Measurements from ENCODE around the gene GSTM3. TPM values are rescaled to one million over a fixed set of nuclear protein-coding genes. Genes with fewer than 3 reads are reported as not detected.

The GSTM3 gene
- total and polyA plus RNA-seq, 2 donors, result 14.8 to 35.5 TPM

- Histone ChIP-seq H3K4me1 (ENCODE audit: control insufficient read depth in 2 of 2, insufficient read depth in 2 of 2, low read length in 2 of 2) (no peaks in the 10 kb centered on the region), H3K27ac (ENCODE audit: low read depth in 1 of 2, low read length in 1 of 2) (no peak overlapping the region), H3K27me3 (ENCODE audit: control insufficient read depth in 2 of 2, insufficient read depth in 1 of 2, low read length in 1 of 2) (no peaks in the 10 kb centered on the region), H3K36me3 (ENCODE audit: control insufficient read depth in 2 of 2, insufficient read depth in 2 of 2, low read length in 1 of 2) (no peaks in the 10 kb centered on the region), H3K9me3 (ENCODE audit: control insufficient read depth in 2 of 2, insufficient read depth in 1 of 2, low read length in 1 of 2) (no peaks in the 10 kb centered on the region), H3K4me3 (ENCODE audit: low read length in 2 of 2) (no peak overlapping the region)
- WGBS, result 93% methylated on average over 13 of the region's 13 CpGs
- no peak for DNase-seq (ENCODE audit: low read depth in 6 of 9, low spot score in 9 of 9)
Measured at GRCh38 chr1:109764561-109765482, 24.0 kb upstream of the GSTM3 start.

- Histone ChIP-seq H3K4me1 (ENCODE audit: control insufficient read depth in 2 of 2, insufficient read depth in 2 of 2, low read length in 2 of 2) (no peaks in the 10 kb centered on the region), H3K9me3 (ENCODE audit: control insufficient read depth in 2 of 2, insufficient read depth in 1 of 2, low read length in 1 of 2) (no peaks in the 10 kb centered on the region), H3K36me3 (ENCODE audit: control insufficient read depth in 2 of 2, insufficient read depth in 2 of 2, low read length in 1 of 2) (no peaks in the 10 kb centered on the region), H3K27me3 (ENCODE audit: control insufficient read depth in 2 of 2, insufficient read depth in 1 of 2, low read length in 1 of 2) (no peaks in the 10 kb centered on the region), H3K4me3 (ENCODE audit: low read length in 2 of 2) (no peak within 1 kb of the TSS), H3K27ac (ENCODE audit: low read depth in 1 of 2, low read length in 1 of 2) (no peak within 1 kb of the TSS)
- no peak for DNase-seq (ENCODE audit: low read depth in 6 of 9, low spot score in 9 of 9)
- 91% methylated on average over 11 of the region's 11 CpGs for WGBS
Measured at GRCh38 chr1:109763646-109764415, 23.0 kb upstream of the GSTM3 start, which contains the start of gene EPS8L3. EPS8L3 (minus strand) TSS chr1:109763923; CDS start chr1:109761749, 2,174 bp downstream.

- Histone ChIP-seq H3K4me1 (ENCODE audit: control insufficient read depth in 2 of 2, insufficient read depth in 2 of 2, low read length in 2 of 2) (no peaks in the 10 kb centered on the region), H3K9me3 (ENCODE audit: control insufficient read depth in 2 of 2, insufficient read depth in 1 of 2, low read length in 1 of 2) (no peaks in the 10 kb centered on the region), H3K36me3 (ENCODE audit: control insufficient read depth in 2 of 2, insufficient read depth in 2 of 2, low read length in 1 of 2) (no peaks in the 10 kb centered on the region), H3K4me3 (ENCODE audit: low read length in 2 of 2) (no peak overlapping the region), H3K27ac (ENCODE audit: low read depth in 1 of 2, low read length in 1 of 2) (no peak overlapping the region), H3K27me3 (ENCODE audit: control insufficient read depth in 2 of 2, insufficient read depth in 1 of 2, low read length in 1 of 2) (no peaks in the 10 kb centered on the region)
- DNase-seq (ENCODE audit: low read depth in 6 of 9, low spot score in 9 of 9), result no peak
- 88% methylated on average over 11 of the region's 11 CpGs for WGBS
Measured at GRCh38 chr1:109762821-109763645, 22.2 kb upstream of the GSTM3 start.

- H3K4me3 ChIP-seq (ENCODE audit: low read length in 2 of 2), result no peak overlapping the region
- 94% methylated on average over 7 of the region's 7 CpGs for WGBS
Measured at GRCh38 chr1:109762039-109762585, 21.3 kb upstream of the GSTM3 start.

GRCh38 chr1:109761227-109762038 lies 20.6 kb upstream of the GSTM3 start:
- Histone ChIP-seq H3K36me3 (ENCODE audit: control insufficient read depth in 2 of 2, insufficient read depth in 2 of 2, low read length in 1 of 2) (no peaks in the 10 kb centered on the region), H3K27me3 (ENCODE audit: control insufficient read depth in 2 of 2, insufficient read depth in 1 of 2, low read length in 1 of 2) (no peaks in the 10 kb centered on the region), H3K4me3 (ENCODE audit: low read length in 2 of 2) (no peak overlapping the region), H3K27ac (ENCODE audit: low read depth in 1 of 2, low read length in 1 of 2) (no peak overlapping the region), H3K4me1 (ENCODE audit: control insufficient read depth in 2 of 2, insufficient read depth in 2 of 2, low read length in 2 of 2) (no peaks in the 10 kb centered on the region), H3K9me3 (ENCODE audit: control insufficient read depth in 2 of 2, insufficient read depth in 1 of 2, low read length in 1 of 2) (no peaks in the 10 kb centered on the region)
- no peak for DNase-seq (ENCODE audit: low read depth in 6 of 9, low spot score in 9 of 9)
- WGBS, result 91% methylated on average over 14 of the region's 14 CpGs

More at GRCh38 chr1:109762039-109762585, 21.3 kb upstream of the GSTM3 start:
- H3K4me1 ChIP-seq (ENCODE audit: control insufficient read depth in 2 of 2, insufficient read depth in 2 of 2, low read length in 2 of 2), result no peaks in the 10 kb centered on the region
- H3K9me3 ChIP-seq (ENCODE audit: control insufficient read depth in 2 of 2, insufficient read depth in 1 of 2, low read length in 1 of 2), result no peaks in the 10 kb centered on the region
- H3K27ac ChIP-seq (ENCODE audit: low read depth in 1 of 2, low read length in 1 of 2), result no peak overlapping the region
- no peaks in the 10 kb centered on the region for H3K36me3 ChIP-seq (ENCODE audit: control insufficient read depth in 2 of 2, insufficient read depth in 2 of 2, low read length in 1 of 2)
- H3K27me3 ChIP-seq (ENCODE audit: control insufficient read depth in 2 of 2, insufficient read depth in 1 of 2, low read length in 1 of 2), result no peaks in the 10 kb centered on the region
- DNase-seq (ENCODE audit: low read depth in 6 of 9, low spot score in 9 of 9), result no peak

GRCh38 chr1:109760581-109761226 lies 19.9 kb upstream of the GSTM3 start:
- 95% methylated on average over 7 of the region's 7 CpGs for WGBS
- no peak for DNase-seq (ENCODE audit: low read depth in 6 of 9, low spot score in 9 of 9)

GRCh38 chr1:109759513-109760334 lies 18.9 kb upstream of the GSTM3 start:
- no peaks in the 10 kb centered on the region for H3K4me1 ChIP-seq (ENCODE audit: control insufficient read depth in 2 of 2, insufficient read depth in 2 of 2, low read length in 2 of 2)
- 90% methylated on average over 11 of the region's 11 CpGs for WGBS
- no peak overlapping the region for H3K4me3 ChIP-seq (ENCODE audit: low read length in 2 of 2)
- DNase-seq (ENCODE audit: low read depth in 6 of 9, low spot score in 9 of 9), result no peak
- H3K9me3 ChIP-seq (ENCODE audit: control insufficient read depth in 2 of 2, insufficient read depth in 1 of 2, low read length in 1 of 2), result no peaks in the 10 kb centered on the region
- H3K27ac ChIP-seq (ENCODE audit: low read depth in 1 of 2, low read length in 1 of 2), result no peak overlapping the region
- H3K27me3 ChIP-seq (ENCODE audit: control insufficient read depth in 2 of 2, insufficient read depth in 1 of 2, low read length in 1 of 2), result no peaks in the 10 kb centered on the region
- H3K36me3 ChIP-seq (ENCODE audit: control insufficient read depth in 2 of 2, insufficient read depth in 2 of 2, low read length in 1 of 2), result no peaks in the 10 kb centered on the region

More at GRCh38 chr1:109760581-109761226, 19.9 kb upstream of the GSTM3 start:
- Histone ChIP-seq H3K4me3 (ENCODE audit: low read length in 2 of 2) (no peak overlapping the region), H3K9me3 (ENCODE audit: control insufficient read depth in 2 of 2, insufficient read depth in 1 of 2, low read length in 1 of 2) (no peaks in the 10 kb centered on the region), H3K4me1 (ENCODE audit: control insufficient read depth in 2 of 2, insufficient read depth in 2 of 2, low read length in 2 of 2) (no peaks in the 10 kb centered on the region), H3K27me3 (ENCODE audit: control insufficient read depth in 2 of 2, insufficient read depth in 1 of 2, low read length in 1 of 2) (no peaks in the 10 kb centered on the region), H3K36me3 (ENCODE audit: control insufficient read depth in 2 of 2, insufficient read depth in 2 of 2, low read length in 1 of 2) (no peaks in the 10 kb centered on the region), H3K27ac (ENCODE audit: low read depth in 1 of 2, low read length in 1 of 2) (no peak overlapping the region)
